ENCODE results near the gene BEST4.

DNA sequence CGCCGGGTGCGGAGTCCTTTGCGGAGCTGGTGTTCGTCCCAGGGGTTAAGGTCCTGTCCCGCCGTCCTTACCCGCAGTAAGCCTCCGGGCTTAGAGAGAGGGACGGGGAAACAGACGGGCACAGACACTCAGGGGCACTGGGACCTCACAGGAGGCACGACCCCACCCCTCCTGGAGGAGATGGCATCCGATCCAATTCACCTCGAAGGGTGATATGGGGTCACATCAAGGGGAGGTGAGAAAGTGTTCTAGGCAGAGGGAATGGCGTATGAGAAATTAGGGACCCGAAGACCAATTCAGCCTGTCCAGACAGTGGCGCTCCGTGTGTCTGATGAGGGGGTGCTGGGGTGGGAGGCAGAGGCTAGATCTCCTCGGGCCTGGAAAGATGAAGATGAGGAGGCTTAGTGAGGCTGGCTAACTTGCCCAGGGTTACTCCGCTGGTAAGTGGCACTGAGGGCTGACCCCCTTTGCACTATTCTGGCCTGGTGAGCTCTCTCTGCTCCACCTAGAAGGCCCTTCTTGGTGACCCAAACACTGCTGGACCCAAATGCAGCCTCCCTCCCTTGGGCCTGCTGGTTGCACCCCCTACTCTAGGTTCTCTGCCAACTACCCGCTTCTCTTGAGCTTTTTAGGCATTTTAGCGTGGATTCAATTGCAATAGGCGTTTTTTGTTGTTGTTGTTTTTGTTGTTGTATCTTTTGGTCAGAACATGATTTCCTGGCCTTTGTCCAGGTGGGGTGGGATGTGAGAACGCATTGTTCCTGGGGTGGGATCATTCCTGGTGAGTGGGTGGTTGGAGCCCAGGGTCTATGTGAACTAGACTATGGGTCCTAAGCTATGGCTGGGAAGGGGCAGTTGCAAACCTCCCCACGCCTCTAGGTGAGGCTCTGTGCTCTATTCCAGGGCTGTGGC is 32.6 kb upstream of the BEST4 start:
- TF ChIP-seq POLR2AphosphoS5 (IDR thresholded peaks at IDR 0.05; ENCODE audit: low read depth, low read length) = no peak
- TF ChIP-seq, protein P1, sequence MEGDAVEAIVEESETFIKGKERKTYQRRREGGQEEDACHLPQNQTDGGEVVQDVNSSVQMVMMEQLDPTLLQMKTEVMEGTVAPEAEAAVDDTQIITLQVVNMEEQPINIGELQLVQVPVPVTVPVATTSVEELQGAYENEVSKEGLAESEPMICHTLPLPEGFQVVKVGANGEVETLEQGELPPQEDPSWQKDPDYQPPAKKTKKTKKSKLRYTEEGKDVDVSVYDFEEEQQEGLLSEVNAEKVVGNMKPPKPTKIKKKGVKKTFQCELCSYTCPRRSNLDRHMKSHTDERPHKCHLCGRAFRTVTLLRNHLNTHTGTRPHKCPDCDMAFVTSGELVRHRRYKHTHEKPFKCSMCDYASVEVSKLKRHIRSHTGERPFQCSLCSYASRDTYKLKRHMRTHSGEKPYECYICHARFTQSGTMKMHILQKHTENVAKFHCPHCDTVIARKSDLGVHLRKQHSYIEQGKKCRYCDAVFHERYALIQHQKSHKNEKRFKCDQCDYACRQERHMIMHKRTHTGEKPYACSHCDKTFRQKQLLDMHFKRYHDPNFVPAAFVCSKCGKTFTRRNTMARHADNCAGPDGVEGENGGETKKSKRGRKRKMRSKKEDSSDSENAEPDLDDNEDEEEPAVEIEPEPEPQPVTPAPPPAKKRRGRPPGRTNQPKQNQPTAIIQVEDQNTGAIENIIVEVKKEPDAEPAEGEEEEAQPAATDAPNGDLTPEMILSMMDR (IDR thresholded peaks at IDR 0.05; ENCODE audit: control extremely low read depth in 1 of 3, insufficient read depth in 1 of 3, low read depth in 1 of 3, low read length in 3 of 3) = no peak
- TF ChIP-seq JUN (IDR thresholded peaks at IDR 0.05; ENCODE audit: low read depth, low read length) = no peak
- TF ChIP-seq USF2 (IDR thresholded peaks at IDR 0.05; ENCODE audit: low read length) = no peak
- TF ChIP-seq CHD1 (IDR thresholded peaks at IDR 0.05; ENCODE audit: low read depth, low read length) = no peak
- no peak for TF ChIP-seq MAFK (IDR thresholded peaks at IDR 0.05; ENCODE audit: low read depth, low read length)
- no peak for TF ChIP-seq SUZ12 (IDR thresholded peaks at IDR 0.05; ENCODE audit: low read length)
- TF ChIP-seq YY1 (IDR thresholded peaks at IDR 0.05; ENCODE audit: low read depth, low read length) = no peak
- TF ChIP-seq POLR2A (IDR thresholded peaks at IDR 0.05; ENCODE audit: control extremely low read depth in 1 of 2, low read depth in 2 of 2, low read length in 2 of 2) = no peak
- no peak for TF ChIP-seq EZH2 (IDR thresholded peaks at IDR 0.05; ENCODE audit: low read depth, low read length, severe bottlenecking)
- no peak for TF ChIP-seq NRF1 (IDR thresholded peaks at IDR 0.05; ENCODE audit: low read depth, low read length)
- no peak for TF ChIP-seq RAD21 (IDR thresholded peaks at IDR 0.05 in 1 of 2, conservative IDR thresholded peaks at IDR 0.05 in 1 of 2; ENCODE audit: low read depth in 2 of 2, low read length in 2 of 2)
- no peak for TF ChIP-seq HDAC2 (IDR thresholded peaks at IDR 0.05; ENCODE audit: borderline replicate concordance in 1 of 2, low read depth in 2 of 2, low read length in 2 of 2)
